ENCODE results near the gene SORD.

The SORD gene

DNA sequence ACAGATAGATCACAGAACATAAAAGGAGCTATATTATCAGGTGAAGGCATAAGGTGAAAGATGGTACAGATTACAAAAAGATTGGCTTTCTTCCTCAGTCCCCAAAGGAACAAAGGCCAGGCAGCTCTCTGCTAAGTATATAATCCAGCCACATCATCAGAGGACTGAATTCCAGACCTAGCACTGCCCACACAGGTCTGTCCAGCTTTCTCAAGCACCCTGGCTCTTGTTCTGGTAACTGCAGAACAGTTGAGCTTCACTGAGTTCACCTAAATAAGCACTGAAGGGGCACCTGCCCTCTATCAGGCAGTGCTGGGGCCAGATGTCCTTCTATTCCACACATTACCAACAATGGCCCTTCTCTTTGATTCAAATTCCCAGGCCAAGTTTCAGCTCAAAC, 100.4 kb downstream of the SORD start:
- H3K9ac ChIP-seq (ENCODE audit: low read length) = no peak overlapping the region
- TF ChIP-seq, protein P1, sequence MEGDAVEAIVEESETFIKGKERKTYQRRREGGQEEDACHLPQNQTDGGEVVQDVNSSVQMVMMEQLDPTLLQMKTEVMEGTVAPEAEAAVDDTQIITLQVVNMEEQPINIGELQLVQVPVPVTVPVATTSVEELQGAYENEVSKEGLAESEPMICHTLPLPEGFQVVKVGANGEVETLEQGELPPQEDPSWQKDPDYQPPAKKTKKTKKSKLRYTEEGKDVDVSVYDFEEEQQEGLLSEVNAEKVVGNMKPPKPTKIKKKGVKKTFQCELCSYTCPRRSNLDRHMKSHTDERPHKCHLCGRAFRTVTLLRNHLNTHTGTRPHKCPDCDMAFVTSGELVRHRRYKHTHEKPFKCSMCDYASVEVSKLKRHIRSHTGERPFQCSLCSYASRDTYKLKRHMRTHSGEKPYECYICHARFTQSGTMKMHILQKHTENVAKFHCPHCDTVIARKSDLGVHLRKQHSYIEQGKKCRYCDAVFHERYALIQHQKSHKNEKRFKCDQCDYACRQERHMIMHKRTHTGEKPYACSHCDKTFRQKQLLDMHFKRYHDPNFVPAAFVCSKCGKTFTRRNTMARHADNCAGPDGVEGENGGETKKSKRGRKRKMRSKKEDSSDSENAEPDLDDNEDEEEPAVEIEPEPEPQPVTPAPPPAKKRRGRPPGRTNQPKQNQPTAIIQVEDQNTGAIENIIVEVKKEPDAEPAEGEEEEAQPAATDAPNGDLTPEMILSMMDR (IDR thresholded peaks at IDR 0.05; ENCODE audit: insufficient read depth, low read length, poor library complexity, severe bottlenecking) = no peak
- TF ChIP-seq EZH2phosphoT487 (conservative IDR thresholded peaks at IDR 0.05; ENCODE audit: low read length) = no peak
- no peaks in the 10 kb centered on the region for H3K27me3 ChIP-seq (ENCODE audit: low read length)

DNA sequence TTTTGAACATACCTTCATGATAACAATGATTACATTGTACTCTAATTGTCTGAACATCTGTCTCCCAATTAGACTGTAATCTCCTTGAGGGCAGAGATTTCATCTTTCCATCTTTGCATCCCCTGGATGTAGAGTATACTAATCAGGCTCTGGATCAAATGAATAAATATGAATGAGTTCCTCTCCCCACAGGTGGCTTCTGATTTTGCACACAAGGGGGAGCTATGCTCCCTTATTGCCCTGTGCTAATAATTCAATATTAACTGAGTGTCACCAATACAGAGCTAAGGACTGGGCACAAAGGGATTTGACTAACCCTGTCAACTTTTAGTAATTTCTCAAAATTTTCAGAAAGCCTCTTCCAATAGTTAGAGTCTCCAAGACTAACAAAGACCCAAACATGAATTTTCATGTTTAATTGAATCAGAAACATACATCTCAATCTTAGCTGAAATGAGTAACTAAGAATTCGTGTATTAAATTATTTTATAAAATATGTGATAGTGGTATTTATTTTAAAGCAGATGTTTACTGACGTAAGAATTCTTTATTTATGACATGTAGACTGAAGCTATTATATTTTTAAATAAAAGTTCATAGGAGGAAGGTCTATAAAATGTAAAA, 103.7 kb downstream of the SORD start:
- no peak overlapping the region for H3K4me3 ChIP-seq (ENCODE audit: insufficient read depth, low read length, poor library complexity, severe bottlenecking)

More for the DNA sequence above, 100.4 kb downstream of the SORD start:
- H2AFZ ChIP-seq (ENCODE audit: low read depth, low read length, severe bottlenecking) = no peak overlapping the region
- no peak overlapping the region for H3K4me2 ChIP-seq (ENCODE audit: low read depth, low read length, poor library complexity, severe bottlenecking)
- H3K4me3 ChIP-seq (ENCODE audit: insufficient read depth, low read length, poor library complexity, severe bottlenecking) = no peak overlapping the region
- no peak overlapping the region for H3K27ac ChIP-seq (ENCODE audit: low read depth, low read length)
- no peaks in the 10 kb centered on the region for H3K79me2 ChIP-seq (ENCODE audit: insufficient read depth, low read length)
- H3K36me3 ChIP-seq (ENCODE audit: low read length) = no peaks in the 10 kb centered on the region
- H3K9me3 ChIP-seq (ENCODE audit: insufficient read depth, low read length) = no peaks in the 10 kb centered on the region
- no peaks in the 10 kb centered on the region for H3F3A ChIP-seq (ENCODE audit: insufficient read depth)
- no peaks in the 10 kb centered on the region; the same call in 1 of the 2 replicates for H4K20me1 ChIP-seq (ENCODE audit: low read depth, low read length)
- H3K9me2 ChIP-seq (replicated peaks; ENCODE audit: insufficient read depth, low read length) = no peaks in the 10 kb centered on the region

More for the DNA sequence above, 103.7 kb downstream of the SORD start:
- Histone ChIP-seq H3K9me3 (ENCODE audit: insufficient read depth, low read length) (no peaks in the 10 kb centered on the region), H3K36me3 (ENCODE audit: low read length) (no peaks in the 10 kb centered on the region), H3K79me2 (ENCODE audit: insufficient read depth, low read length) (no peaks in the 10 kb centered on the region), H3K9ac (ENCODE audit: low read length) (no peak overlapping the region), H4K20me1 (ENCODE audit: low read depth, low read length) (no peaks in the 10 kb centered on the region; the same call in 1 of the 2 replicates), H3F3A (ENCODE audit: insufficient read depth) (no peaks in the 10 kb centered on the region), H3K9me2 (replicated peaks; ENCODE audit: insufficient read depth, low read length) (no peaks in the 10 kb centered on the region), H2AFZ (ENCODE audit: low read depth, low read length, severe bottlenecking) (no peak overlapping the region), H3K27me3 (ENCODE audit: low read length) (no peaks in the 10 kb centered on the region), H3K4me2 (ENCODE audit: low read depth, low read length, poor library complexity, severe bottlenecking) (no peak overlapping the region), H3K27ac (ENCODE audit: low read depth, low read length) (no peak overlapping the region)
- TF ChIP-seq EZH2phosphoT487 (conservative IDR thresholded peaks at IDR 0.05; ENCODE audit: low read length) = no peak
- TF ChIP-seq, protein P1 (IDR thresholded peaks at IDR 0.05; ENCODE audit: insufficient read depth, low read length, poor library complexity, severe bottlenecking) = peak; percentile 75
